MM.1S (cell line): ENCODE data around the gene DGCR6L.
"Not testable (repeated sequence)": the region's sequence is repeated elsewhere in the genome, so short reads cannot be mapped to it uniquely, and the experiment has no call there.

Source experiments
- EZH2 ChIP-seq: fragments of 300-600 bp; sonication (generic); optimal IDR thresholded peaks from 2 replicates; pipeline ENCODE3; 2017; ENCODE audit warnings: low read depth, mild to moderate bottlenecking, antibody characterized with exemption, low read length, mixed read lengths
- EZH2phosphoT487 ChIP-seq: fragments of 300-600 bp; sonication (generic); IDR thresholded peaks from 2 replicates; pipeline ENCODE4 v1.6.1; 2018; ENCODE audit warnings: antibody characterized with exemption, low read length
- TF ChIP-seq, protein P1 (sequence below): fragments of 300-600 bp; sonication (generic); IDR thresholded peaks from 2 replicates; pipeline ENCODE4 v1.5.1; 2016; ENCODE audit warnings: antibody characterized with exemption, low read length, mixed read lengths

DNA sequence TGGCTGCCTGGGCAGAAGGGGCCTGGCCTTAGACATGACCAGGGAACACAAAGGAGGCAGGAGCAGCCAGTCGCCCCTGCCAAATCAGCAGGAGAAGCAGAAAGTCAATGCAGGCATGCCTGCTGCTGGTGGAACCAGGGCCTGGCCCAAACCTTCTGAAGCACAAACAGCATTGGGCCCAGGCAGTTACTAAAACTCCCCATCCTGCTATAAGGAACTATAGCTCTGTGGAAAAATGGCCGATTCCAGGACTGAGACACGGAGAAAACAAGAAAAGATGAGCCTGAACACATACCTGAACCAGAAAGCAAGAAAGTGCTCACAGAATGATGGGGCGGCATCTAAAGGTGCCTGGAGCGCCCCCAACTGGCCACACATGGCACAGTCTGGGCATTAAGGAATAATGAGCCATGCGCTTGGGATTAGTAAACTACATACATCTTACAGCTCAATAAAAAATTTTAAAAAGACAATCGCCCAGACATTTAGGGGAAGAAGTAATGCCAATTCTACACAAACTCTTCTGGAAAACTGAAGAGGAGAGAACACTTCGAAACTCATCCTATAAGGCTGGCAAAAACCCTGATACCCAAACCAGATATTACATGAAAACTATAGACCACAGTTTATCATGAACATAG, 2.3 kb downstream of the DGCR6L start:
- TF ChIP-seq, protein P1, sequence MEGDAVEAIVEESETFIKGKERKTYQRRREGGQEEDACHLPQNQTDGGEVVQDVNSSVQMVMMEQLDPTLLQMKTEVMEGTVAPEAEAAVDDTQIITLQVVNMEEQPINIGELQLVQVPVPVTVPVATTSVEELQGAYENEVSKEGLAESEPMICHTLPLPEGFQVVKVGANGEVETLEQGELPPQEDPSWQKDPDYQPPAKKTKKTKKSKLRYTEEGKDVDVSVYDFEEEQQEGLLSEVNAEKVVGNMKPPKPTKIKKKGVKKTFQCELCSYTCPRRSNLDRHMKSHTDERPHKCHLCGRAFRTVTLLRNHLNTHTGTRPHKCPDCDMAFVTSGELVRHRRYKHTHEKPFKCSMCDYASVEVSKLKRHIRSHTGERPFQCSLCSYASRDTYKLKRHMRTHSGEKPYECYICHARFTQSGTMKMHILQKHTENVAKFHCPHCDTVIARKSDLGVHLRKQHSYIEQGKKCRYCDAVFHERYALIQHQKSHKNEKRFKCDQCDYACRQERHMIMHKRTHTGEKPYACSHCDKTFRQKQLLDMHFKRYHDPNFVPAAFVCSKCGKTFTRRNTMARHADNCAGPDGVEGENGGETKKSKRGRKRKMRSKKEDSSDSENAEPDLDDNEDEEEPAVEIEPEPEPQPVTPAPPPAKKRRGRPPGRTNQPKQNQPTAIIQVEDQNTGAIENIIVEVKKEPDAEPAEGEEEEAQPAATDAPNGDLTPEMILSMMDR: peak; percentile 56
- TF ChIP-seq EZH2phosphoT487, EZH2: not testable (repeated sequence)
